HEK293 (cell line): ENCODE results near the gene SMAD7.

Experiments
- HOXC10 ChIP-seq: sonication (generic); formaldehyde crosslinking; IDR thresholded peaks from 2 replicates; pipeline ENCODE4 v1.8.1; 2023; ENCODE audit warnings: mild to moderate bottlenecking, missing genetic modification reagents
- IKZF3 ChIP-seq: fragments of 450-650 bp; IDR thresholded peaks from 2 replicates; pipeline ENCODE4 v1.5.0; 2018; ENCODE audit warnings: missing biosample characterization, mild to moderate bottlenecking, missing genetic modification characterization, moderate library complexity
- KLF7 ChIP-seq: fragments of 450-650 bp; formaldehyde crosslinking; IDR thresholded peaks from 2 replicates; pipeline ENCODE4 v1.5.1; 2016; ENCODE audit warnings: missing biosample characterization, missing genetic modification characterization, borderline replicate concordance
- KLF8 ChIP-seq: fragments of 450-650 bp; formaldehyde crosslinking; IDR thresholded peaks from 2 replicates; pipeline ENCODE4 v1.5.1; 2016; ENCODE audit warnings: missing biosample characterization, missing genetic modification characterization
- MZF1 ChIP-seq: fragments of 450-650 bp; formaldehyde crosslinking; IDR thresholded peaks from 2 replicates; pipeline ENCODE4 v1.5.1; 2017; ENCODE audit warnings: missing biosample characterization, missing genetic modification characterization, borderline replicate concordance
- SALL2 ChIP-seq: fragments of 450-650 bp; formaldehyde crosslinking; IDR thresholded peaks from 2 replicates; pipeline ENCODE4 v1.5.0; 2017; ENCODE audit warnings: missing biosample characterization, mild to moderate bottlenecking, missing genetic modification characterization, borderline replicate concordance
- SCRT1 ChIP-seq: fragments of 450-650 bp; formaldehyde crosslinking; IDR thresholded peaks from 2 replicates; pipeline ENCODE4 v1.5.1; 2016; ENCODE audit warnings: missing biosample characterization, missing genetic modification characterization, borderline replicate concordance
- ZBTB11 ChIP-seq: fragments of 450-650 bp; formaldehyde crosslinking; conservative IDR thresholded peaks from 2 replicates; pipeline ENCODE4 v1.5.1; 2016; ENCODE audit warnings: low read depth, missing biosample characterization, missing genetic modification characterization
- ZNF114 ChIP-seq: fragments of 450-650 bp; formaldehyde crosslinking; IDR thresholded peaks from 2 replicates; pipeline ENCODE4 v1.5.0; 2017; ENCODE audit warnings: missing biosample characterization, missing genetic modification characterization
- ZNF23 ChIP-seq: fragments of 450-650 bp; formaldehyde crosslinking; IDR thresholded peaks from 2 replicates; pipeline ENCODE4 v1.5.1; 2016; ENCODE audit warnings: missing biosample characterization, missing genetic modification characterization, borderline replicate concordance
- ZNF26 ChIP-seq: fragments of 450-650 bp; formaldehyde crosslinking; IDR thresholded peaks from 2 replicates; pipeline ENCODE4 v1.5.1; 2016; ENCODE audit warnings: missing biosample characterization, missing genetic modification characterization
- ZNF335 ChIP-seq: fragments of 450-650 bp; formaldehyde crosslinking; conservative IDR thresholded peaks from 2 replicates; pipeline ENCODE4 v1.5.1; 2016; ENCODE audit warnings: missing biosample characterization, missing genetic modification characterization
- ZNF423 ChIP-seq: fragments of 450-650 bp; formaldehyde crosslinking; IDR thresholded peaks from 2 replicates; pipeline ENCODE4 v1.5.1; 2016; ENCODE audit warnings: missing biosample characterization, missing genetic modification characterization
- ZNF449 ChIP-seq: fragments of 450-650 bp; formaldehyde crosslinking; IDR thresholded peaks from 2 replicates; pipeline ENCODE4 v1.5.1; 2017; ENCODE audit warnings: missing biosample characterization, mild to moderate bottlenecking, missing genetic modification characterization, moderate library complexity
- ZNF513 ChIP-seq: fragments of 450-650 bp; IDR thresholded peaks from 2 replicates; pipeline ENCODE4 v1.5.1; 2018; ENCODE audit warnings: missing biosample characterization, missing genetic modification characterization
- ZNF514 ChIP-seq: fragments of 450-650 bp; formaldehyde crosslinking; IDR thresholded peaks from 2 replicates; pipeline ENCODE4 v1.5.1; 2016; ENCODE audit warnings: missing biosample characterization, missing genetic modification characterization
- ZNF529 ChIP-seq: fragments of 450-650 bp; formaldehyde crosslinking; IDR thresholded peaks from 2 replicates; pipeline ENCODE4 v1.5.1; 2017; ENCODE audit warnings: missing genetic modification characterization, missing biosample characterization; ENCODE audit not compliant: insufficient replicate concordance
- ZNF596 ChIP-seq: fragments of 450-650 bp; IDR thresholded peaks from 2 replicates; pipeline ENCODE4 v1.5.0; 2018; ENCODE audit warnings: missing biosample characterization, mild to moderate bottlenecking, missing genetic modification characterization, moderate library complexity
- ZNF600 ChIP-seq: fragments of 450-650 bp; formaldehyde crosslinking; IDR thresholded peaks from 2 replicates; pipeline ENCODE4 v1.5.1; 2016; ENCODE audit warnings: missing biosample characterization, missing genetic modification characterization
- ZNF658 ChIP-seq: fragments of 450-650 bp; formaldehyde crosslinking; IDR thresholded peaks from 2 replicates; pipeline ENCODE4; 2016; ENCODE audit warnings: missing biosample characterization, missing genetic modification characterization
- ZNF692 ChIP-seq: fragments of 450-650 bp; formaldehyde crosslinking; IDR thresholded peaks from 2 replicates; pipeline ENCODE4 v1.5.1; 2016; ENCODE audit warnings: missing biosample characterization, missing genetic modification characterization
- ZNF701 ChIP-seq: fragments of 450-650 bp; formaldehyde crosslinking; IDR thresholded peaks from 2 replicates; pipeline ENCODE4 v1.5.1; 2016; ENCODE audit warnings: missing biosample characterization, missing genetic modification characterization
- ZNF704 ChIP-seq: fragments of 450-650 bp; formaldehyde crosslinking; IDR thresholded peaks from 2 replicates; pipeline ENCODE4 v1.5.1; 2016; ENCODE audit warnings: missing biosample characterization, missing genetic modification characterization
- ZNF707 ChIP-seq: fragments of 450-650 bp; formaldehyde crosslinking; IDR thresholded peaks from 2 replicates; pipeline ENCODE4 v1.5.1; 2016; ENCODE audit warnings: missing biosample characterization, missing genetic modification characterization
- ZNF785 ChIP-seq: fragments of 450-650 bp; formaldehyde crosslinking; IDR thresholded peaks from 2 replicates; pipeline ENCODE4 v1.5.1; 2016; ENCODE audit warnings: missing biosample characterization, missing genetic modification characterization
- ZNF791 ChIP-seq: fragments of 450-650 bp; formaldehyde crosslinking; IDR thresholded peaks from 2 replicates; pipeline ENCODE4 v1.5.1; 2016; ENCODE audit warnings: missing biosample characterization, missing genetic modification characterization
- ZSCAN5A ChIP-seq: fragments of 450-650 bp; formaldehyde crosslinking; IDR thresholded peaks from 2 replicates; pipeline ENCODE4 v1.5.1; 2016; ENCODE audit warnings: missing biosample characterization, missing genetic modification characterization

Gene SMAD7

GRCh38 chr18:48948112-48949049 lies 2.4 kb downstream of the SMAD7 start (continued):
- no peak for TF ChIP-seq ZBTB11
- no peak for TF ChIP-seq ZNF692 (tag by site-specific recombination)
- no peak for TF ChIP-seq ZNF23 (tag by site-specific recombination)
- TF ChIP-seq ZNF701, result no peak
- TF ChIP-seq MZF1 (tag by site-specific recombination), result no peak
- no peak for TF ChIP-seq ZNF704 (tag by site-specific recombination)
- no peak for TF ChIP-seq ZNF658 (tag by site-specific recombination)
- no peak for TF ChIP-seq ZNF26 (tag by site-specific recombination)
- TF ChIP-seq ZNF114 (tag by site-specific recombination), result no peak
- no peak for TF ChIP-seq ZSCAN5A
- TF ChIP-seq KLF7 (tag by site-specific recombination), result peak; percentile 57; the same call in 1 of the 2 replicates
- no peak for TF ChIP-seq SCRT1
- TF ChIP-seq ZNF423, result no peak
- TF ChIP-seq ZNF596 (tag by site-specific recombination), result peak; percentile 69
- TF ChIP-seq ZNF449 (tag by site-specific recombination), result peak; percentile 87
- TF ChIP-seq ZNF791 (tag by site-specific recombination), result no peak
- TF ChIP-seq ZNF600 (tag by site-specific recombination), result peak; percentile 20; the same call in 1 of the 2 replicates
- no peak for TF ChIP-seq ZNF707 (tag by site-specific recombination)
- no peak for TF ChIP-seq ZNF513 (tag by site-specific recombination)
- TF ChIP-seq ZNF514 (tag by site-specific recombination), result no peak
- TF ChIP-seq ZNF785, result no peak
- no peak for TF ChIP-seq SALL2 (tag by site-specific recombination)
- no peak for TF ChIP-seq ZNF529
- no peak for TF ChIP-seq HOXC10 (CRISPR knock-in tag)
- TF ChIP-seq KLF8 (tag by site-specific recombination), result no peak; the same call in 1 of the 2 replicates
- 0 out of 2 replicates have a peak, but pooled peaks have one; percentile 34 for TF ChIP-seq ZNF335 (tag by site-specific recombination)
- TF ChIP-seq IKZF3 (tag by site-specific recombination), result peak; percentile 11; the same call in 1 of the 2 replicates
